Umbilical cord (tissue), 2 donors: ENCODE data around the gene CCR6. TPM values are rescaled to one million over a fixed set of nuclear protein-coding genes. Genes with fewer than 3 reads are reported as not detected.
"Not testable (repeated sequence)": the region's sequence is repeated elsewhere in the genome, so short reads cannot be mapped to it uniquely, and the experiment has no call there.

ENCODE experiments used
- DNase-seq: peaks from one replicate; pipeline ENCODE4 v3.0.0-alpha.2; 2015; ENCODE audit warnings: low spot score
- total RNA-seq: library from RNA; depleted of rRNA; stranded (reverse); fragments of >200 nt; gene quantifications from one replicate; pipeline ENCODE4 v1.2.3, GENCODE V29; 2014; ENCODE audit warnings: low replicate concordance; ENCODE audit not compliant: insufficient read depth

CCR6 gene
- total RNA-seq: 1.4 TPM

- no peak for DNase-seq
These were observed at the start of gene CCR6 for GRCh38 chr6:167122827-167123657. CCR6 (plus strand) TSS chr6:167123096; CDS start chr6:167136135, 13,039 bp downstream.

GRCh38 chr6:167073679-167074274 lies 49.1 kb upstream of the CCR6 start:
- no peak for DNase-seq

GRCh38 chr6:167077241-167077932 lies 45.5 kb upstream of the CCR6 start:
- no peak for DNase-seq

GRCh38 chr6:167078745-167079144 lies 44.2 kb upstream of the CCR6 start:
- DNase-seq: no peak

- DNase-seq: no peak
These were observed 43.0 kb upstream of the CCR6 start for GRCh38 chr6:167079853-167080297.

GRCh38 chr6:167087857-167088354 lies 35.0 kb upstream of the CCR6 start:
- no peak for DNase-seq

- not testable (repeated sequence) for DNase-seq
These were observed 34.2 kb upstream of the CCR6 start for GRCh38 chr6:167088741-167089140.

- no peak for DNase-seq
These were observed 33.4 kb upstream of the CCR6 start for GRCh38 chr6:167089243-167090142.

GRCh38 chr6:167090171-167090570 lies 32.7 kb upstream of the CCR6 start:
- DNase-seq: no peak

- DNase-seq: no peak
These were observed 31.7 kb upstream of the CCR6 start for GRCh38 chr6:167091026-167091804.

- no peak for DNase-seq
These were observed 31.1 kb upstream of the CCR6 start for GRCh38 chr6:167091805-167092107.

GRCh38 chr6:167092672-167093339 lies 30.1 kb upstream of the CCR6 start:
- no peak for DNase-seq

- no peak for DNase-seq
These were observed 29.4 kb upstream of the CCR6 start for GRCh38 chr6:167093406-167093921.

GRCh38 chr6:167093922-167094432 lies 28.9 kb upstream of the CCR6 start:
- DNase-seq: no peak

GRCh38 chr6:167094436-167094819 lies 28.5 kb upstream of the CCR6 start:
- no peak for DNase-seq

GRCh38 chr6:167094820-167095637 lies 27.9 kb upstream of the CCR6 start:
- DNase-seq: no peak

- no peak for DNase-seq
These were observed 27.0 kb upstream of the CCR6 start for GRCh38 chr6:167095888-167096287.

GRCh38 chr6:167096991-167097390 lies 25.9 kb upstream of the CCR6 start:
- DNase-seq: no peak

- no peak for DNase-seq
These were observed 25.1 kb upstream of the CCR6 start for GRCh38 chr6:167097770-167098169.
